Osteoblast (primary cell): Measurements from ENCODE around the gene TOR4A. TPM values are rescaled to one million over a fixed set of nuclear protein-coding genes. Genes with fewer than 3 reads are reported as not detected.
A peak's percentile ranks its signal among the peaks of the same experiment; 100 is the strongest.

Experiments used
- DNase-seq: peaks from one replicate; pipeline ENCODE4 v3.0.0; 2011; ENCODE audit warnings: low spot score, mixed read lengths; ENCODE audit not compliant: insufficient read length; ENCODE audit errors: missing footprints
- H2AFZ ChIP-seq: 2 replicates; pipeline ENCODE4 v1.6.0; 2011; ENCODE audit warnings: mild to moderate bottlenecking, low read length
- H3K27ac ChIP-seq: 2 replicates; pipeline ENCODE4 v1.5.1; 2011; ENCODE audit warnings: mild to moderate bottlenecking, low read depth, low read length, moderate library complexity
- H3K27me3 ChIP-seq: 2 replicates; pipeline ENCODE4 v1.6.0; 2012; ENCODE audit warnings: mild to moderate bottlenecking, control low read depth, inconsistent platforms, low read length, moderate library complexity; ENCODE audit not compliant: insufficient read depth
- H3K36me3 ChIP-seq: 2 replicates; pipeline ENCODE4 v1.5.1; 2011; ENCODE audit warnings: mild to moderate bottlenecking, low read length, control low read depth, moderate library complexity; ENCODE audit not compliant: insufficient read depth
- H3K4me1 ChIP-seq: 2 replicates; pipeline ENCODE4 v1.5.1; 2011; ENCODE audit warnings: mild to moderate bottlenecking, low read length, control low read depth, moderate library complexity; ENCODE audit not compliant: insufficient read depth
- H3K4me2 ChIP-seq: 2 replicates; pipeline ENCODE4 v1.6.0; 2011; ENCODE audit warnings: mild to moderate bottlenecking, low read length; ENCODE audit not compliant: insufficient read depth
- H3K4me3 ChIP-seq: fragments of 200-600 bp; sonication (generic); 3 replicates; pipeline ENCODE4 v1.5.1; 2012; ENCODE audit warnings: mild to moderate bottlenecking, low read length, inconsistent platforms; ENCODE audit not compliant: insufficient read depth
- H3K79me2 ChIP-seq: 2 replicates; pipeline ENCODE4 v1.6.0; 2012; ENCODE audit warnings: mild to moderate bottlenecking, low read length, control low read depth, inconsistent platforms; ENCODE audit not compliant: insufficient read depth
- H3K9me3 ChIP-seq: 2 replicates; pipeline ENCODE4 v1.5.1; 2011; ENCODE audit warnings: low read depth, low read length, control low read depth
- H4K20me1 ChIP-seq: 2 replicates; pipeline ENCODE4 v1.6.0; 2012; ENCODE audit warnings: mild to moderate bottlenecking, low read length, control low read depth; ENCODE audit not compliant: insufficient read depth
- total RNA-seq: library from RNA; depleted of rRNA; stranded (reverse); fragments of >200 nt; gene quantifications from 2 replicates; pipeline ENCODE4 v1.2.3, GENCODE V29; 2012
- TF ChIP-seq, protein P1 (sequence below): IDR thresholded peaks from 2 replicates; pipeline ENCODE4 v1.5.1; 2011; ENCODE audit warnings: mild to moderate bottlenecking, low read depth, low read length, moderate library complexity; ENCODE audit errors: extremely low read depth

The TOR4A gene
- total RNA-seq, 1 donor, result 2.5 TPM

DNA sequence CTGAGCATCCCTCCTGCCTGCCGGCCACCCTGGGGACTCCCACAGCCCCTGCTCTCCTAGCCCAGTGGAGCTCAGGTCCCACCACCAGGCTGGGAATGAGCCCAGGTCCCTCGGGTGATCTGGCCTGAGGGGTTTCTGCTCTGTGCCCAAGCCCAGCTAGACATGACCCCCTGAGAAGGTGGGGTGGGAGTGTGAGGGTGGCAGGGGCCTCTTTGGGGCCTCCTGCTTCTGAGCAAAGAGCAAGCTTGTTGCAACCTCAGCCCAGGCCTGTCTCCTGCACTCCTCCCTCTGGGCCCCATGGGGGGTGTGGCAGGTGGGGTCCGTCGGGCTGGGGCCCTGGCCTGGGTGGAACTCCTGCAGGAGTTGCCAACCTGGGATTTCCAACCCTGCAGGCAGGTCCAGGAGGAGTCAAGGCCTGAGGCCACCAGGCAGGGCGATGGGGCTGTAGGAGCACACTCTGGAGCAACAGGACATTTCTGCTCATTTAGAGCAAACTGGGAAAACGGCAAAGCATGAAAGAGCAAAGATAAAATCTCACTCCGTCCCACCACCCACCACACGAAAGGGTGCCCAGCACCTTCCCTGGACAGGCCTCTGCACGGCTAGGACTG lies 35.9 kb downstream of the TOR4A start:
- H2AFZ ChIP-seq, result no peak overlapping the region
- H4K20me1 ChIP-seq, result no peaks in the 10 kb centered on the region
- no peaks in the 10 kb centered on the region for H3K27me3 ChIP-seq
- H3K4me1 ChIP-seq, result no peaks in the 10 kb centered on the region
- no peak overlapping the region for H3K27ac ChIP-seq
- H3K4me2 ChIP-seq, result no peak overlapping the region
- TF ChIP-seq, protein P1, sequence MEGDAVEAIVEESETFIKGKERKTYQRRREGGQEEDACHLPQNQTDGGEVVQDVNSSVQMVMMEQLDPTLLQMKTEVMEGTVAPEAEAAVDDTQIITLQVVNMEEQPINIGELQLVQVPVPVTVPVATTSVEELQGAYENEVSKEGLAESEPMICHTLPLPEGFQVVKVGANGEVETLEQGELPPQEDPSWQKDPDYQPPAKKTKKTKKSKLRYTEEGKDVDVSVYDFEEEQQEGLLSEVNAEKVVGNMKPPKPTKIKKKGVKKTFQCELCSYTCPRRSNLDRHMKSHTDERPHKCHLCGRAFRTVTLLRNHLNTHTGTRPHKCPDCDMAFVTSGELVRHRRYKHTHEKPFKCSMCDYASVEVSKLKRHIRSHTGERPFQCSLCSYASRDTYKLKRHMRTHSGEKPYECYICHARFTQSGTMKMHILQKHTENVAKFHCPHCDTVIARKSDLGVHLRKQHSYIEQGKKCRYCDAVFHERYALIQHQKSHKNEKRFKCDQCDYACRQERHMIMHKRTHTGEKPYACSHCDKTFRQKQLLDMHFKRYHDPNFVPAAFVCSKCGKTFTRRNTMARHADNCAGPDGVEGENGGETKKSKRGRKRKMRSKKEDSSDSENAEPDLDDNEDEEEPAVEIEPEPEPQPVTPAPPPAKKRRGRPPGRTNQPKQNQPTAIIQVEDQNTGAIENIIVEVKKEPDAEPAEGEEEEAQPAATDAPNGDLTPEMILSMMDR, result no peak
- H3K4me3 ChIP-seq, result no peak overlapping the region
- peak; percentile 83 for DNase-seq
- H3K79me2 ChIP-seq, result no peaks in the 10 kb centered on the region
- no peaks in the 10 kb centered on the region for H3K36me3 ChIP-seq
- no peaks in the 10 kb centered on the region for H3K9me3 ChIP-seq

DNA sequence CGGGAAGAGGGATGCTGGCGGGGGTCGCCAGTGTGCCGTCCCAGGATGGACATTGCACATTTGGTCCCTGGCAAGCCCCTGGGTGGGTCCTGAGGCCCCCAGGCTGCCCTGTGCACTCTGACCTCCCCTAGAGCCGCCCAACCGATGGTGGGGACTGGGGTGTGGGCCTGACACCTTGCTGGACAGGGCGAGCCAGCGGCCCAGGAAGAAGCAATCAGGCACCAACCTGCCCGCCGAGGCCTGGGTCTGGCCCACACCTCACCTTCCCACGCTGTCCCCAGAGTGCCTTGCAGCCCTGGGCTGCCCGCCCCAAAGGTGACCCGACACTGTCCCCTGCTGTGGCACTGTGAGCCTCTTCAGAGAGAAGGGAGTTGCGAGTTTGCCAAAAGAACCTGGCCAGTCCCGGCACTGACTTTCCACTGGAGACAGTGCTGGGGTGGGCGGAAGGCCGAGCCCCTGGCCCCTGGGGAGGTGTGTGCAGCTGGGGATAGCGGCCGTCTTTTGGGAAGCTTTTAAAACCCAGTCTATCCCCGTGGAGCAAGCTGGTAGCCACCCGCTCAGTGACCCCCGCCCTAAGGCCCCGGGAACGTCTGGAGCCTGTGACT lies 36.5 kb downstream of the TOR4A start:
- Histone ChIP-seq H3K79me2 (no peaks in the 10 kb centered on the region), H3K36me3 (no peaks in the 10 kb centered on the region), H3K27ac (no peak overlapping the region), H3K27me3 (no peaks in the 10 kb centered on the region), H3K4me3 (no peak overlapping the region), H3K9me3 (no peaks in the 10 kb centered on the region), H3K4me2 (no peak overlapping the region), H4K20me1 (no peaks in the 10 kb centered on the region), H2AFZ (no peak overlapping the region), H3K4me1 (no peaks in the 10 kb centered on the region)
- peak; percentile 89 for DNase-seq
- TF ChIP-seq, protein P1, result no peak

DNA sequence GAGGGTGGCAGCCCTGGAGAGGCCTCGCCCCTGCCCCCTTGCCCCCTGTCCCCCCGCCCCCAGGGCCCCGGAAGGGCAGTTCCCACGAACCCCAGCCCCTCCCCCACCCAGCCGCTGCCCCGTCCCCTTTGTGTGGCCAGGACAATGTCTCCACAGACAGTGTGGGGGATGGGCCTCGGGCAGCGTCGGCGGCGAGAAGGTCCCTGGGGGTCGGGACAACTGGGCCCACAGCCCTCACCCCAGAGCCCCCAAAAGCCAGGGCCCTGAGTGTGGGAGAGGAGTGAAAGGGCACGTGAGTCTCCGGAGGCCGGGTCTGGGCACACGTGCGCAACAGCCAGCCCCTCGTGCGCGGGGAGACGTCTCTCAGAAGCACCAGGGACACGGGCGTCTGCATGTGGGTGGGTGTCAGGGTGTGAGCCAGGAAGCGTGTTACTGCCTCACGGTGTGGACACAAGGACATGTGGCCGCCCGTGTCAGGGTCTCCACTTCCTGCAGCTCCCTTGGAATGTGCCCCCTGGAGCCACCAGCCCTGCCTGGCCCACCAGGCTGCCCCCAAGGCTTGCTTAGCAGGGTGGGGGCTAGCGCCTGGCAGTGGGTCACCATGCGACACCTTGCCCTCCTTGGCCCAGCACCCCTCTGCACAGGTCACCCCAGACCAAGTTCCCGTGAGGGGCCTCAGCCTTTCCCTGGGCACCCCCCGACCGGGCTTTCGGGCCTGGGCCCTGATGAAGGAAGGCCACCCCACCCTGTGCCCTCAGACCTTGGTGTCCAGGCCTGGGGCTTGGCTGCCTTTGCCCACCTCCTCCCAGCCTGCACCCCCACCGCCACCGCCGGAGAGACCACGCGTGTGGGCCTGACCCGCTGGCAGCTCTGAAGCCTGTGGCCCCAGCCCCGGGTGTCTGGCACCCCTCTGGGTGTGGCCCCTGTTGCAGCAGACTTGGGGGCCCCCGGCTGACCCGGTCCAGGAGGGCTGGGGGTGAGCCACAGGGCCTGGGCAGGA lies 37.3 kb downstream of the TOR4A start:
- peaks cover 3% of the 10 kb centered on the region for H4K20me1 ChIP-seq
- no peaks in the 10 kb centered on the region for H3K79me2 ChIP-seq
- peak; percentile 88 for DNase-seq
- H3K4me2 ChIP-seq, result no peak overlapping the region
- H2AFZ ChIP-seq, result no peak overlapping the region
- no peaks in the 10 kb centered on the region for H3K36me3 ChIP-seq
- H3K27ac ChIP-seq, result no peak overlapping the region
- H3K9me3 ChIP-seq, result no peaks in the 10 kb centered on the region
- H3K4me3 ChIP-seq, result no peak overlapping the region
- no peaks in the 10 kb centered on the region for H3K27me3 ChIP-seq
- no peaks in the 10 kb centered on the region for H3K4me1 ChIP-seq
- TF ChIP-seq, protein P1, result no peak
